HL-60 (cell line): ENCODE data around the gene BTBD2.

ENCODE experiments used
- CTCF ChIP-seq: IDR thresholded peaks from one replicate; pipeline ENCODE4 v1.5.1; 2011; ENCODE audit warnings: low read length, control low read depth, inconsistent platforms; ENCODE audit not compliant: insufficient read depth
- GABPA ChIP-seq: IDR thresholded peaks from 2 replicates; pipeline ENCODE4 v1.6.1; 2012; ENCODE audit warnings: low read depth
- POLR2AphosphoS5 ChIP-seq: IDR thresholded peaks from 2 replicates; pipeline ENCODE4 v1.6.1; 2012; ENCODE audit warnings: low read depth
- SPI1 ChIP-seq: IDR thresholded peaks from 2 replicates; pipeline ENCODE4 v1.6.1; 2012; ENCODE audit warnings: low read depth, mild to moderate bottlenecking, borderline replicate concordance
- TF ChIP-seq, protein P1 (sequence below): IDR thresholded peaks from 2 replicates; pipeline ENCODE4 v1.6.1; 2012; ENCODE audit warnings: low read depth; ENCODE audit not compliant: insufficient replicate concordance

- TF ChIP-seq CTCF (no peak), POLR2AphosphoS5 (no peak), SPI1 (no peak), GABPA (no peak)
- TF ChIP-seq, protein P1, sequence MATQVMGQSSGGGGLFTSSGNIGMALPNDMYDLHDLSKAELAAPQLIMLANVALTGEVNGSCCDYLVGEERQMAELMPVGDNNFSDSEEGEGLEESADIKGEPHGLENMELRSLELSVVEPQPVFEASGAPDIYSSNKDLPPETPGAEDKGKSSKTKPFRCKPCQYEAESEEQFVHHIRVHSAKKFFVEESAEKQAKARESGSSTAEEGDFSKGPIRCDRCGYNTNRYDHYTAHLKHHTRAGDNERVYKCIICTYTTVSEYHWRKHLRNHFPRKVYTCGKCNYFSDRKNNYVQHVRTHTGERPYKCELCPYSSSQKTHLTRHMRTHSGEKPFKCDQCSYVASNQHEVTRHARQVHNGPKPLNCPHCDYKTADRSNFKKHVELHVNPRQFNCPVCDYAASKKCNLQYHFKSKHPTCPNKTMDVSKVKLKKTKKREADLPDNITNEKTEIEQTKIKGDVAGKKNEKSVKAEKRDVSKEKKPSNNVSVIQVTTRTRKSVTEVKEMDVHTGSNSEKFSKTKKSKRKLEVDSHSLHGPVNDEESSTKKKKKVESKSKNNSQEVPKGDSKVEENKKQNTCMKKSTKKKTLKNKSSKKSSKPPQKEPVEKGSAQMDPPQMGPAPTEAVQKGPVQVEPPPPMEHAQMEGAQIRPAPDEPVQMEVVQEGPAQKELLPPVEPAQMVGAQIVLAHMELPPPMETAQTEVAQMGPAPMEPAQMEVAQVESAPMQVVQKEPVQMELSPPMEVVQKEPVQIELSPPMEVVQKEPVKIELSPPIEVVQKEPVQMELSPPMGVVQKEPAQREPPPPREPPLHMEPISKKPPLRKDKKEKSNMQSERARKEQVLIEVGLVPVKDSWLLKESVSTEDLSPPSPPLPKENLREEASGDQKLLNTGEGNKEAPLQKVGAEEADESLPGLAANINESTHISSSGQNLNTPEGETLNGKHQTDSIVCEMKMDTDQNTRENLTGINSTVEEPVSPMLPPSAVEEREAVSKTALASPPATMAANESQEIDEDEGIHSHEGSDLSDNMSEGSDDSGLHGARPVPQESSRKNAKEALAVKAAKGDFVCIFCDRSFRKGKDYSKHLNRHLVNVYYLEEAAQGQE = no peak
These were observed 46.8 kb upstream of the BTBD2 start for GRCh38 chr19:2062389-2062729.
